Measurements from ENCODE around the gene BABAM2.
"Not testable (repeated sequence)": the region's sequence is repeated elsewhere in the genome, so short reads cannot be mapped to it uniquely, and the experiment has no call there.

The BABAM2 gene

GRCh38 chr2:28113771-28114170, 223.2 kb downstream of the BABAM2 start:
- DNase-seq; in situ Hi-C loops (cut with HindIII; ENCODE audit: low pct_ligation_motif_present, low pct_unique_long_range_greater_than_20kb, low sequenced_read_pairs): not testable (repeated sequence)

GRCh38 chr2:28117104-28117596, 226.6 kb downstream of the BABAM2 start:
- DNase-seq: peak; percentile 84
- in situ Hi-C loops (cut with HindIII; ENCODE audit: low pct_ligation_motif_present, low pct_unique_long_range_greater_than_20kb, low sequenced_read_pairs): no loop called here

GRCh38 chr2:28119631-28120030, 229.1 kb downstream of the BABAM2 start:
- no peak for DNase-seq
- in situ Hi-C loops (cut with HindIII; ENCODE audit: low pct_ligation_motif_present, low pct_unique_long_range_greater_than_20kb, low sequenced_read_pairs): no loop called here

- in situ Hi-C loops (cut with HindIII; ENCODE audit: low pct_ligation_motif_present, low pct_unique_long_range_greater_than_20kb, low sequenced_read_pairs): no loop called here
- DNase-seq: no peak
Observed at GRCh38 chr2:28128281-28128950, 237.9 kb downstream of the BABAM2 start.

GRCh38 chr2:28129955-28130695, 239.6 kb downstream of the BABAM2 start:
- in situ Hi-C loops (cut with HindIII; ENCODE audit: low pct_ligation_motif_present, low pct_unique_long_range_greater_than_20kb, low sequenced_read_pairs): no loop called here
- DNase-seq: peak; percentile 61

GRCh38 chr2:28133778-28134177, 243.2 kb downstream of the BABAM2 start:
- in situ Hi-C loops (cut with HindIII; ENCODE audit: low pct_ligation_motif_present, low pct_unique_long_range_greater_than_20kb, low sequenced_read_pairs): no loop called here
- no peak for DNase-seq

- DNase-seq: no peak
- in situ Hi-C loops (cut with HindIII; ENCODE audit: low pct_ligation_motif_present, low pct_unique_long_range_greater_than_20kb, low sequenced_read_pairs): no loop called here
Observed at GRCh38 chr2:28134262-28134812, 243.8 kb downstream of the BABAM2 start.

- in situ Hi-C loops (cut with HindIII; ENCODE audit: low pct_ligation_motif_present, low pct_unique_long_range_greater_than_20kb, low sequenced_read_pairs): no loop called here
- DNase-seq: no peak
Observed at GRCh38 chr2:28134857-28135256, 244.3 kb downstream of the BABAM2 start.

- DNase-seq: no peak
- in situ Hi-C loops (cut with HindIII; ENCODE audit: low pct_ligation_motif_present, low pct_unique_long_range_greater_than_20kb, low sequenced_read_pairs): no loop called here
Observed at GRCh38 chr2:28135324-28135723, 244.8 kb downstream of the BABAM2 start.

GRCh38 chr2:28135799-28136198, 245.3 kb downstream of the BABAM2 start:
- no peak for DNase-seq
- in situ Hi-C loops (cut with HindIII; ENCODE audit: low pct_ligation_motif_present, low pct_unique_long_range_greater_than_20kb, low sequenced_read_pairs): no loop called here

GRCh38 chr2:28136556-28136955, 246.0 kb downstream of the BABAM2 start:
- no peak for DNase-seq
- in situ Hi-C loops (cut with HindIII; ENCODE audit: low pct_ligation_motif_present, low pct_unique_long_range_greater_than_20kb, low sequenced_read_pairs): no loop called here

- in situ Hi-C loops (cut with HindIII; ENCODE audit: low pct_ligation_motif_present, low pct_unique_long_range_greater_than_20kb, low sequenced_read_pairs): no loop called here
- peak; percentile 70 for DNase-seq
Observed at GRCh38 chr2:28137221-28137620, 246.7 kb downstream of the BABAM2 start.

GRCh38 chr2:28142386-28142785, 251.9 kb downstream of the BABAM2 start:
- DNase-seq: no peak
- in situ Hi-C loops (cut with HindIII; ENCODE audit: low pct_ligation_motif_present, low pct_unique_long_range_greater_than_20kb, low sequenced_read_pairs): no loop called here

- no peak for DNase-seq
- in situ Hi-C loops (cut with HindIII; ENCODE audit: low pct_ligation_motif_present, low pct_unique_long_range_greater_than_20kb, low sequenced_read_pairs): no loop called here
Observed at GRCh38 chr2:28148000-28148399, 257.5 kb downstream of the BABAM2 start.

- in situ Hi-C loops (cut with HindIII; ENCODE audit: low pct_ligation_motif_present, low pct_unique_long_range_greater_than_20kb, low sequenced_read_pairs): no loop called here
Observed at GRCh38 chr2:28148566-28148965, 258.0 kb downstream of the BABAM2 start.

GRCh38 chr2:28150236-28150915, 259.8 kb downstream of the BABAM2 start:
- DNase-seq: no peak
- in situ Hi-C loops (cut with HindIII; ENCODE audit: low pct_ligation_motif_present, low pct_unique_long_range_greater_than_20kb, low sequenced_read_pairs): no loop called here

More at GRCh38 chr2:28148566-28148965, 258.0 kb downstream of the BABAM2 start:
- DNase-seq: no peak

- in situ Hi-C loops (cut with HindIII; ENCODE audit: low pct_ligation_motif_present, low pct_unique_long_range_greater_than_20kb, low sequenced_read_pairs): no loop called here
- DNase-seq: no peak
Observed at GRCh38 chr2:28150994-28151393, 260.5 kb downstream of the BABAM2 start.

GRCh38 chr2:28152585-28153280, 262.2 kb downstream of the BABAM2 start:
- in situ Hi-C loops (cut with HindIII; ENCODE audit: low pct_ligation_motif_present, low pct_unique_long_range_greater_than_20kb, low sequenced_read_pairs): no loop called here
- peak; percentile 88 for DNase-seq

GRCh38 chr2:28153851-28154250, 263.3 kb downstream of the BABAM2 start:
- DNase-seq: no peak
- in situ Hi-C loops (cut with HindIII; ENCODE audit: low pct_ligation_motif_present, low pct_unique_long_range_greater_than_20kb, low sequenced_read_pairs): no loop called here

Measured in ACHN (cell line).